Cardiac septum (tissue), 1 donor: ENCODE measurements around the gene CCT6B. TPM values are rescaled to one million over a fixed set of nuclear protein-coding genes. Genes with fewer than 3 reads are reported as not detected.

Experiments
- DNase-seq: peaks from one replicate; pipeline ENCODE4 v3.0.0-alpha.2; 2020; ENCODE audit warnings: low spot score
- intact Hi-C: fragments of 100-400 bp; cut with DNase I; formaldehyde crosslinking; loops from one replicate; pipeline ENCODE4 v1.14.0; 2022
- total RNA-seq: library from RNA; stranded (reverse); fragmentation: NEBNext Ultra II Directional; extraction: Animal tissue kit (Norgen Biotek cat#: 25700); gene quantifications from one replicate; pipeline ENCODE4 v1.2.1, GENCODE V29; 2021
- donor health status: DM: no; HTN: no; CAD: no.

CCT6B gene
- total RNA-seq, 1 donor from 2014 or later = 2.2 TPM

DNA sequence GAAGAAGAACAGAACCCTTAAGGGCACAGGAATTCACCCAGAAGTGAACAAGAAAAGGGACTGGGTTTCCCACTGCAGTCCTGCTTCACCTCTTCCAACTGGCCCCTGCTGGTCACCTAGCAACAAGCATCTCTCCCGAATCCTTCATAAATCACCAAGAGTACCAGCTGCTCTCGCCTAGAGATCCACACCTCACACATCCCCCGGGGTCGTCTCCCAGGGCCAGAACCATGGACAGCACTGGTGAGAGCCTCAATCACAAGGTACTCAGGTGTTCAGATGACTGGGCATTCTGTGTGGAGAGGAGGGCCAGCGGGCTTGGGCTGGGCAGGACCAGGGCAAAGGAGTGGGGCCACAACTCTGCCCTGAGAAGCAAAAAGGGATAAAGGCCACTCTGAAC, 65.9 kb downstream of the CCT6B start:
- intact Hi-C loops = no loop called here
- no peak for DNase-seq

DNA sequence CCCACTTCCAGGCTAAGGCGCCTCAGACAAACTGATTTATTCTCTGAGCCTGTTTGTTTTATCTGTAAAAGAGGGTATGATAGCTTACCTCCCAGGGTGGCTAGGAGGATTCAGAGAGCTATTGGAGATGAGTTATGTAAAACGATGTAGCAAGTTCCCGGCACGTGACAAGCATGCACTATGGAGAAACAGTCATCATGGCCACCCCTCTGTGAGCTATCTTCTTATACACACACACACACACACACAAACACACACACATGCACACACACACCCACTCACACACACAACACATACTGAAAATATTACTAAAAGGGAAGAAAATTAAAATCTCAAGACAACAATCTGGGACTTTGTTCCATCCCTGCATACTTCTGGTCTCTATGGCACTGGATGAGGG, 66.3 kb downstream of the CCT6B start:
- intact Hi-C loops = no loop called here
- DNase-seq = no peak

DNA sequence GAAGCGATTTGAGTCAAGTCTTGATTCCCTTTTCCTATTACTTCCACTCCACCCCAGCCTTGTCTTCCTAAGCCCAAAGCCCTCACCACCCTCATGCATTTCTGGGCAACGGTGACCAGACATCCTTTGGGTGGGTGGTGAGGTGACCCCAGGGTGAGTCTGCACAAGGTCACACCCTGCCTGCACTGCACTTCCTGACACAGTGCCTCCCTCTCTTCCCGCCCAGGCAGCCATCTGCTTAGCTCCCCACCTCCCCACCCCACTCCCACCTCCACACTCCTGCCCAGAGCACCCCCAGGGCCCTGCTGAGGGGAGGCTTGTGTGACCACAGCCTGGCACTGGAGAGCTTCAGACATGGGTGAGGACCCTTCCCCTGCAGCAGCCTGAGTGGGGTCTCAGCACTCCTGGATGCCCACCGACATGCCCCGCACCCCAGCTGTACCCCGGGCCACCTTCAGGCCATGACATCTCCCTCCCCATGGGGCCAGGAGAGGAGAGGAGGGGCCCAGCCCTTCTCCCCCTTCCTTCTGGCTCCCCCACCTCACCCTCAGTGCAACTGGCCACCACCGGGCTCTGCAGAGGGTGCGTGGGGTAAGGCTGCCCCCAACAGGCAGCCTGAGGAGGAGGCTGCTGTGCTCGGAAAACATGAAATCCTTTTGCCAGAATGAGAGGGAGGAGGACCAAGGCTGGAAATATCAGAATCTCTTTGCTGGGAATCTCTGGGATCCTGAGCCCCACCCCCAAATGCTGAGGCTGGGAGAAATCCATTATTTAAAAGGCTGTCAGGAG, 68.6 kb downstream of the CCT6B start:
- no peak for DNase-seq
- intact Hi-C loops = no loop called here

DNA sequence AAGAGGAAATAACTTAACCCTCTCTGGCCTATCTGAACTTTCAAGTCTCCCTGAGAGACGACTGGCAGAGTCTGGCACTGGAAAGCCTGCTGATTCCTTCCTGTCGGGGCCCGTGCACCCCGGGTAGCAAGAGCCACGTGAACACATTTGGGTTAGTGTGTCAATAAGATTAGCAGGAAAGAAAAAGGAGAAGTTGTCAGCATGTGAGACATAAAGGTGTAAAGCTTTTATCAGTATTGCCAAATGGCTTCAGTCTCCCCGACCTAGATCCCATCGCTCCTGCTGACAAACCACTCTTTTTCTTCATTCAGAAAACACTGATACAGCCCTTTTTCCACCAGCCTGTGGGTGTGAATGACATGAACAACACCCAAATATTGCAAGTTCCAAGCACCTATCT, 74.4 kb downstream of the CCT6B start:
- DNase-seq = no peak
- intact Hi-C loops = no loop called here

DNA sequence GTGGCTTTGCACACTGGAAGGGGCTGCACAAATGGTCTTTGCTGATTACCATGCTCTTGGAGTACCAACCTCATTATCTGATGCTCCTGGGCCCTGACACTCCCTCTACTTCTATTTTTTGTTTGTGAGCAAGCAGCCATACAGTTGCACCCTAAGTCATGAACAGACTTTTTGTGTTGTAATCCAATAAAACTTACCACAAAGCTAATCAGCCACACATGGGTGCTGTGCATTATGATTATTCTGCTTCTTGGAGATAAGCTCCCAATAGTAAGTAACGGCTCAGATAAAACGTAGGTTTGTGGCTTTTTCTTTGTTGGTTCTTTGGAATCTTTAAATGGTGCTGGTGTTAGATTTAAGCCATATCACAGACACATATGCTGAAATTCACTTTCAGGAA, 76.2 kb downstream of the CCT6B start:
- intact Hi-C loops = no loop called here

DNA sequence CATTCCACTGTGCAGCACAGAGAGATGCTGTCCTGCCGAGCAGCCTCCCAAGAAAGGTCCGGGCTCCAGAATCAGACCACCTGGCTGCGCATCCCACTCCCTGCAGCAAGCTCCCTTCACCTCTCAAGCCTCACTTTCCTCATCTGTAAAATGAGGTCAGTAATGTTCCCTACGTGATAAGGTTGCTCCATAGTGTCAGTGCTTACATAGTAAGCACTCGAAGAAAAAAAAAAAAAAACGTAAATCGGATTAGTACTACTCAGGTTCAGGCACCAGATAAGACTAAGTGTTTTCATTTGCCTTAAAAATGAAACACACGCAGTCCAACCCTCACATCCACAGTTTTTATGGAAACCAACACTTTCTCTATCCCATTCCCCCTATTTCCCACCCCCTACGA, 76.7 kb downstream of the CCT6B start:
- no peak for DNase-seq
- intact Hi-C loops = no loop called here

More for the DNA sequence above, 76.2 kb downstream of the CCT6B start:
- DNase-seq = no peak

DNA sequence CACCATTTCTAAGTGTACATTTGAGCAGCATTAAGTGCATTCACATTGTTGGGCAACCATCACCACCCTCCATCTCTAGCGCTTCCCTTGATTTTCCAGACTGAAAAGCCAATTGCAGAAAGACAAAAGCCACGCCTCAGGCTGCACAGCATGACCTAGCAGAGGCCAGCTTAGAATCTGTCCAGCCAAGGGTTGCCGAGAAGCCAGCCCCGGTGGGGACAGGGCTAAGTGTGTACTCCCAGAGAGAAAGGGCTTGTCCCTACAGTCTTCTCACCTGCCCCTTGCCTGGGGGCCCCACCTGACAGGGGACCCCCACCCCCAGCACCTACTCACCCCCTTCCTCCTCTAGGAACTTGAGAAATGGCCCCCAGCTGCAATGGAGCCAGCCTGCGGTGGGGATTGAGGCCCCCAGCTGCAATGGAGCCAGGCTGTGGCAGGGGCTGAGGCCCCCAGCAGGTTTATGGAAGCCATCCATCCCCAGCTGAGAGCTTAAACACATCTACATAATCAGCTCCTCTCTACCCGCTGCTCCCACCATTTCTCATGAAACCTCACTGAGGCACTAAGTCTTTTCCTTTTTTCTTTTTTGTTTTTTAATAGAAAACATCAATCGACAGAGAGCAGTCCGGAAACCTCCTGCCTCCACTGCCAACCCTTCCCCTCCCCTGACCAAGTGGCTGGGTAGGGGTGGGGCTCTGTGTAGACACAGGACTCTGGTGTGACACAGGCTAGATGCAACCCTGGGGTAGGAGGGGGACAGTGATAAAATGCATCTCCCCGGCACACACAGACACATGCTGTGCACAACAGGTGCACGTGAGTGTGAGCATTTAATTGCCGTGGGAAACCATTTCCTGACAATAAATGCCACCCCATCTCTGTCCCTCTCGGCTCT, 77.9 kb downstream of the CCT6B start:
- intact Hi-C loops = no loop called here
- DNase-seq = no peak

DNA sequence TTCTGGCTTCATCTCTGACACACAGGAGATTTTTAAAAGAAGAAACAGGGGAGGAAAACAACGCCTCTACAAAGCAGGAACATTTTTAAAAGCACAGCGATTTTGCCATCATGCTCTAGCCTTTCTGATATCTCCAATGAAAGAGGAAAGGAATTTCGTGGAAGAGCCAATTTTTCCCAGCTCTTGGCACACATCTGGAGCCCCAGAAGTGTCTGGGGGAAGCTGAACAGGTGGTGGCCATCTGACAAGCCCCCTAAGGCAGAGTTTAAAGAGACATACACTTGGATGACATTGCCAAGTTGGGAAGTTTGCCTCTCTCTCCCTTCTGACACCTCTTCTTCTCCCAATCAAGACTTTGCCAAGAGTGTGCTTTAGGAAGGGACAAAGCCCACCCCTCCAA, 82.1 kb downstream of the CCT6B start:
- intact Hi-C loops = no loop called here
- no peak for DNase-seq

Other genes starting within 250 kb of the CCT6B start
- 8.7 TPM for gene ZNF830, start 80 bp upstream of the CCT6B start, total RNA-seq
- gene LIG3, start 19.1 kb upstream of the CCT6B start, total RNA-seq = 20.1 TPM
- 15.5 TPM for gene RFFL, start 102.2 kb upstream of the CCT6B start, total RNA-seq
- 6.5 TPM for gene RAD51D, start 158.4 kb upstream of the CCT6B start, total RNA-seq
- gene FNDC8, start 160.2 kb upstream of the CCT6B start, total RNA-seq = not detected
- gene NLE1, start 180.8 kb upstream of the CCT6B start, total RNA-seq = 3.8 TPM
- 259 TPM for gene UNC45B, start 186.4 kb upstream of the CCT6B start, total RNA-seq
- gene SLC35G3, start 232.9 kb upstream of the CCT6B start, total RNA-seq = not detected